Loucy (cell line): ENCODE results near the gene NUTM2D.
"Not testable (repeated sequence)": the region's sequence is repeated elsewhere in the genome, so short reads cannot be mapped to it uniquely, and the experiment has no call there.

Experiments used
- H2AFZ ChIP-seq: fragments of 200-600 bp; sonication (generic); 2 replicates; pipeline ENCODE4 v1.6.0; 2016; ENCODE audit warnings: antibody characterized with exemption, mild to moderate bottlenecking, low read length, moderate library complexity
- H3F3A ChIP-seq: fragments of 200-600 bp; 2 replicates; pipeline ENCODE4 v1.6.0; 2016; ENCODE audit warnings: antibody characterized with exemption, low read depth, mild to moderate bottlenecking
- H3K27me3 ChIP-seq: fragments of 200-600 bp; sonication (generic); 2 replicates; pipeline ENCODE4 v1.6.1; 2014; ENCODE audit warnings: low read length, mild to moderate bottlenecking; ENCODE audit not compliant: insufficient read depth, poor library complexity, severe bottlenecking
- H3K36me3 ChIP-seq: fragments of 200-600 bp; sonication (generic); 2 replicates; pipeline ENCODE4 v1.6.1; 2016; ENCODE audit warnings: low read length; ENCODE audit not compliant: insufficient read depth
- H3K4me1 ChIP-seq: fragments of 200-600 bp; sonication (generic); 2 replicates; pipeline ENCODE4 v1.5.1; 2014; ENCODE audit warnings: low read length, mild to moderate bottlenecking; ENCODE audit not compliant: insufficient read depth, poor library complexity, severe bottlenecking
- H3K4me2 ChIP-seq: fragments of 200-600 bp; sonication (generic); 2 replicates; pipeline ENCODE4 v1.6.0; 2014; ENCODE audit warnings: antibody characterized with exemption, low read length, low read depth, mild to moderate bottlenecking; ENCODE audit not compliant: poor library complexity, severe bottlenecking
- H3K4me3 ChIP-seq: fragments of 200-600 bp; sonication (generic); 2 replicates; pipeline ENCODE4 v1.5.1; 2014; ENCODE audit warnings: low read length, mild to moderate bottlenecking, mixed read lengths; ENCODE audit not compliant: poor library complexity, severe bottlenecking
- H3K79me2 ChIP-seq: fragments of 200-600 bp; sonication (generic); 2 replicates; pipeline ENCODE4 v1.6.1; 2014; ENCODE audit warnings: low read length; ENCODE audit not compliant: insufficient read depth
- H3K9ac ChIP-seq: fragments of 200-600 bp; sonication (generic); 2 replicates; pipeline ENCODE4 v1.6.0; 2014; ENCODE audit warnings: mild to moderate bottlenecking, low read depth, low read length, moderate library complexity; ENCODE audit not compliant: poor library complexity, severe bottlenecking
- H3K9me2 ChIP-seq: fragments of 200-600 bp; sonication (generic); replicated peaks from 2 replicates; pipeline ENCODE4 v1.6.1; 2016; ENCODE audit warnings: low read depth, low read length, mixed read lengths
- H3K9me3 ChIP-seq: fragments of 200-600 bp; sonication (generic); 2 replicates; pipeline ENCODE4 v1.6.1; 2014; ENCODE audit warnings: mild to moderate bottlenecking, antibody characterized with exemption, low read length, low read depth; ENCODE audit not compliant: insufficient read depth
- H4K20me1 ChIP-seq: fragments of 200-600 bp; sonication (generic); 2 replicates; pipeline ENCODE4 v1.6.0; 2014; ENCODE audit warnings: antibody characterized with exemption, low read length, mild to moderate bottlenecking; ENCODE audit not compliant: insufficient read depth, poor library complexity, severe bottlenecking

The NUTM2D gene

GRCh38 chr10:87324559-87324958 is 33.0 kb upstream of the NUTM2D start:
- not testable (repeated sequence) for H3K4me2 ChIP-seq, H3K27me3 ChIP-seq, H3K9me3 ChIP-seq, H2AFZ ChIP-seq, H3K4me1 ChIP-seq, H3F3A ChIP-seq, H3K9ac ChIP-seq, H3K4me3 ChIP-seq, H3K9me2 ChIP-seq, H3K36me3 ChIP-seq, H4K20me1 ChIP-seq, H3K79me2 ChIP-seq

GRCh38 chr10:87327958-87328357 is 29.6 kb upstream of the NUTM2D start:
- H3K4me2 ChIP-seq, H3K9me2 ChIP-seq, H3K9me3 ChIP-seq, H3K79me2 ChIP-seq, H3F3A ChIP-seq, H4K20me1 ChIP-seq, H2AFZ ChIP-seq, H3K27me3 ChIP-seq, H3K9ac ChIP-seq, H3K4me3 ChIP-seq, H3K4me1 ChIP-seq, H3K36me3 ChIP-seq: not testable (repeated sequence)

- H3K4me1 ChIP-seq, H3K4me3 ChIP-seq, H3K36me3 ChIP-seq, H3K79me2 ChIP-seq, H3K9me2 ChIP-seq, H2AFZ ChIP-seq, H3K4me2 ChIP-seq, H3F3A ChIP-seq, H3K9ac ChIP-seq, H4K20me1 ChIP-seq, H3K27me3 ChIP-seq, H3K9me3 ChIP-seq: not testable (repeated sequence)
Measured at GRCh38 chr10:87329131-87329530, 28.4 kb upstream of the NUTM2D start.

GRCh38 chr10:87332687-87333086 is 24.9 kb upstream of the NUTM2D start:
- not testable (repeated sequence) for H3K27me3 ChIP-seq, H3K9me3 ChIP-seq, H3F3A ChIP-seq, H3K79me2 ChIP-seq, H3K9me2 ChIP-seq, H3K4me2 ChIP-seq, H3K4me1 ChIP-seq, H3K4me3 ChIP-seq, H3K9ac ChIP-seq, H4K20me1 ChIP-seq, H2AFZ ChIP-seq, H3K36me3 ChIP-seq

GRCh38 chr10:87340411-87340810 is 17.1 kb upstream of the NUTM2D start:
- H2AFZ ChIP-seq, H3K9me3 ChIP-seq, H3K36me3 ChIP-seq, H3K9me2 ChIP-seq, H3F3A ChIP-seq, H3K27me3 ChIP-seq, H3K9ac ChIP-seq, H4K20me1 ChIP-seq, H3K4me1 ChIP-seq: not testable (repeated sequence)
- peaks cover 14% of the 10 kb centered on the region; the same call in 1 of the 2 replicates for H3K79me2 ChIP-seq
- peak overlapping the region; percentile 42 for H3K4me2 ChIP-seq
- H3K4me3 ChIP-seq, result peak overlapping the region; percentile 43

GRCh38 chr10:87341546-87342142 is 15.9 kb upstream of the NUTM2D start:
- H3K36me3 ChIP-seq, H2AFZ ChIP-seq, H4K20me1 ChIP-seq, H3F3A ChIP-seq, H3K27me3 ChIP-seq, H3K9me3 ChIP-seq, H3K4me1 ChIP-seq, H3K9me2 ChIP-seq: not testable (repeated sequence)
- Histone ChIP-seq H3K9ac (peak overlapping the region; percentile 69), H3K79me2 (peaks cover 14% of the 10 kb centered on the region; the same call in 1 of the 2 replicates), H3K4me3 (peak overlapping the region; percentile 67), H3K4me2 (peak overlapping the region; percentile 31)

GRCh38 chr10:87342249-87342710 is 15.3 kb upstream of the NUTM2D start:
- not testable (repeated sequence) for H3K27me3 ChIP-seq, H3F3A ChIP-seq, H3K4me1 ChIP-seq, H3K9me2 ChIP-seq, H3K4me2 ChIP-seq, H3K9ac ChIP-seq, H4K20me1 ChIP-seq, H3K36me3 ChIP-seq, H3K9me3 ChIP-seq, H2AFZ ChIP-seq
- Histone ChIP-seq H3K4me3 (peak overlapping the region; percentile 63), H3K79me2 (peaks cover 14% of the 10 kb centered on the region; the same call in 1 of the 2 replicates)
